Hematopoietic multipotent progenitor cell treated with erythropoietin and hydrocortisone succinate and interleukin-3 and kit ligand, for 15 days (in vitro differentiated cells): ENCODE results near the gene GTF2IRD1.
"Not testable (repeated sequence)": the region's sequence is repeated elsewhere in the genome, so short reads cannot be mapped to it uniquely, and the experiment has no call there.

Source experiments
- DNase-seq: peaks from one replicate; pipeline ENCODE4 v3.0.0-alpha.2; 2015; ENCODE audit warnings: low spot score

GTF2IRD1 gene

DNA sequence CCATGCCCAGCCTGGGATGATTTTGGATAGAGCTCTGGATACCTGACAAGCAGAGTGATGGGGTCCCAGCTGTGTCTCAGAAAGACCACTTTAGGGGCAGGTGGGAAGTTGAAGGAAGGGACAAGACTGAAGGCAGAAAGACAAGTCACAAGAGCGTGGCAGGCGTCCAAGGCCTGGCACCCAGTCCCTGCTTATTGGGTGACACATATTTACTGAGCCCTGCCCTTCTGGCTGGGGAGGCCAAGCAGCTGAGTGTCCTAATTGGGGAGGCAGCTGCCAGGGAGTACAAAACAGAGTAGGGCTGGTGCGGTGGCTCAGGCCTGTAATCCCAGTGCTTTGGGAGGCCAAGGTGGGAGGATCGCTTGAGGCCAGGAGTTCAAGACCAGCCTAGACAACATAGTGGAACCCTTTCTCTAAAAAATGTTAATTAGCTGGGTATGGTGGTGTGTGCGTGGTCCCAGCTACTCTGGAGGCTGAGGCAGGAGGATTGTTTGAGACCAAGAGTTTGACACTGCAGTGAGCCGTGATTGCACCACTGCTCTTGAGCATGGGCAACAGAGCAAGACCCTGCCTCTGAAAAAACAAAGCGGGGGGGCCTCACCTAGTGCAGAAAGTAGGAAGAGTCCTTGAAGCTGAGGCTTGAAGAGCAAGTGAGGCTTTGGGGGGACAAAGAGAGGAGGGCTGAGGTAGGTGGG is 150.8 kb downstream of the GTF2IRD1 start:
- DNase-seq = peak; percentile 66

DNA sequence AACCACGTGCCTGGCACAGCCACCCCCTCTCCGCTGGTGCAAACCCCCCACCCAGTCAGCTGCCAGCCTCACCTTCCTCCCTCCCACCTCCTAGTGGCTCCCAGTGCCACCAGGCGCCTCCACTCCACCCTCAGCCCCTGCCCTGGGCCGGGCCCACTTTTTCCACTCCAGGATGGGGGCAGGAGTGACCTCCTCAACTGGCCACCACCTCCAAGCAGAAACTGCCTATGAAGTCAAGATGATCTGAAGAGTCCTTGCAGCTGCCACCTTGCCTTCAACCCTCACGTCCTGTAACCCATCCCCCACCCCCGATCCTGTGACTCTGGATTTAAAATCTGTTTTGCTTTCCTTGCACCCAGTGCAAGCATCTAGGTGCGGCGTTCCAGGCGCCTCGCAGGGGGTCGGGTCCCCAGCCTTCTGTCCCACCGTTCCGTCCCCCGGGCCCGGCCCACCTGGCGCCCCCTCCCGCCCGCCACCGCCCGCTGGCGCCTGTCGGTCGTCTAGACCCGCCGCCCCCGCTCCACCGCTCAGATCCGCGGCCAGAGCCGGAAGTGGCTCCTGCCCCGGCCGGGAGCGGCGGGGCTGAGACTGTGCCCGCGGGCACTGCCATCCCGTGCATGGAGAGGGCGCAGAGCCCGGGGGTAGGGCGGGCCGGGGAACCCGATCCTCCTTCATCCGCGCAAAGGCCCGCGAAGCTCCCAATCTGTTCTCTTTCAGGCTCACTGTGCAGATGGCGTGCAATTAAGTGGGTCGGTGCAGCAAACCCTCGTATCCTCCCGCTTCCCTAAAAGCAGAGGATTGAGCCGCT is 152.6 kb downstream of the GTF2IRD1 start:
- no peak for DNase-seq

DNA sequence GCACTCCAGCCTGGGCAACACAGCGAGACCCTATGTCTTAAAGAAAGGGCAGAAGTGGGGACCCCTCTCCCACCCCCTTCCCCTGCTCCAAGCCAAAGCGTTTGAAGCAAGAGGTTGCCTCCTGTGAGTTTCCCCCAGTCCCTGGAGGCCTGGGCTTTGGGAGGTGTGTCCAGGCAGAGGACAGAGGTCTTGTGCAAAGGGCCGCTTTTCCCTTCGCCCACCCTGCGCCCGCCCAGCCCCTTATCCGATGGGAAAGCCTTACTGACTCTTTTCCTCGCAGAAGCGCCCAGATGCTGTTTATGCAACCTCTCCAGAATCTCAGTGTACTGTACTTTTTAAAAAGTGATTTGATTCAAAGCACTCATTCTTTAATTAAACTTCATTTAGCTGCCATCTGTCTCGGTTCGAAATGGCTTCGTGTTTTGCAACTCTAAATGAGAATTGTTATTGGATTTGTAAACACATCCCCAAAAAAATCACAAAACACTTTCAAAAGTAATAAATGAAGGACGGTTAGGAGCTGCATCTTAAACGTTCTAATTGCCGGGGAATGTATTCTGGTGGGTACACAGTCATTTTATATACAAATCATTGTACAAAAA is 153.3 kb downstream of the GTF2IRD1 start:
- DNase-seq = no peak

DNA sequence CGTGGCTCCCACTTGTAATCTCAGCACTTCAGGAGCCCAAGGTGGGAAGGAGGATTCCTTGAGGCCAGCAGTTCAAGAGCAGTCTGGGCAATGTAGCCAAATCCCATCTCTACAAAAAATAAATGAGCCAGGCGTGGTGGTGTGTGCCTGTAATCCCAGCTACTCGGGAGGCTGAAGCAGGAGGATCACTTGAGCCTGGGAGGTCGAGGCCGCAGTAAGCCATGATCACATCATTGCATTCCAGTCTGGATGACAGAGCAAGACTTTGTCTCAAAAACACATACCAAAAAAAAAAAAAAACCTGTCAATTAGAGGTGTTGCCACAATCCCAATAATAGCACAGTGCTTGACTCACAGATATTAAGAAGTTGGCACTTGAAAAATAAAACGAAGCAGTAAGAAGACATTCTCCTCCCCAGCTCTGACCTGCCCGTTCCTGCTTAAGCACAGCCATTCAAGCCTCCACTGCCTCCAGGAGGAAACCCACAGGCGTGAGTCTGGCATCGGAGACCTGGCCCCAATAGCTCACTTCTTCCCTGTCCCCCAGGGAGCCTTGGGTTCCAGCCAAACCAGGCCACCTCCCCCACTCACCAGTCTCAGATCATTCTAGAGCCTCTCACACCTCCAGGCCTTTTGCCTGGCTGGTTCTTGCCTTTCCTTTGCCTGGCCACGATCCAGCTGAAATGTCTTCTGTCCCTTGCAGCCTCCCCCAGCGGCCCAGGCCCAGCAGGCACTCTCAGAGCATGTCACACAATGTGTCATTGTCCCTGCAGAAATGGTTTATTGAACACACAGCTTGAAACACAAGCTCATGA is 158.5 kb downstream of the GTF2IRD1 start:
- no peak for DNase-seq

DNA sequence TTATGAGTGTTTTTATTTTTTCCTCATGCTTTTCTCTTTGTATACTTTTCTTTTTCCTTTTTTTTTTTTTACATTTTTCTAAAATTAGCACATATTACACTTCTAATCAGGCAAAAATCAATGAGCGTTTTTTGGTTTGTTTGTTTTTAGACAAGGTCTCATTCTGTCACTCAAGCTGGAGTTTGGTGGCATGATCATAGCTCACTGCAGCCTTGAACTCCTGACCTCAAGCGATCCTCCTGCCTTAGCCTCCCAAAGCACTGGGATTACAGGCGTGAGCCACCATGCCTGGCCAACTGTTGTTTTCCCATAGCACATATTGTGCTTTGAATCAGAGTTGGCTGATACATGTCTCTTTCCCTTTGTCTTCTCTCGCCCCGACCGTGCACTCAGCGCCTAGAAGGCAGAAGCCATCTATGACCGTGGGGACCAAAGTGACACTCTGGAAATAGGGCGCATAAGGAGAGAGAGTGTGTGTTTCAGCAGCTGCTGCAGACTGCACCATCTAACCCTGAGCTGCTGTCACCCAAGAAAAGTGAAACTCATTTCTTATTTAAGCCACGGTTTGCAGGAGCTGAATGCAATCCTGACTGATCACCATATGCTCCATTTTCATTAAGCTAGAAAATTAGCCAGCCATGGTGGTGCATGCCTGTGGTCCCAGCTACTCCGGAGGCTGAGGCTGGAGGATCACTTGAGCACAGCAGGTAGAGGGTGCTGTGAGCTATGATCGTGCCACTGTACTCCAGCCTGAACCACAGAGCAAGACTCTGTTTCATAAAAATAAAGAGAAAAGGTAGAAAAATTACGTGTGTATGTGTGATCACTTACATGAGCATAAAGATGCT is 162.5 kb downstream of the GTF2IRD1 start:
- DNase-seq = no peak

DNA sequence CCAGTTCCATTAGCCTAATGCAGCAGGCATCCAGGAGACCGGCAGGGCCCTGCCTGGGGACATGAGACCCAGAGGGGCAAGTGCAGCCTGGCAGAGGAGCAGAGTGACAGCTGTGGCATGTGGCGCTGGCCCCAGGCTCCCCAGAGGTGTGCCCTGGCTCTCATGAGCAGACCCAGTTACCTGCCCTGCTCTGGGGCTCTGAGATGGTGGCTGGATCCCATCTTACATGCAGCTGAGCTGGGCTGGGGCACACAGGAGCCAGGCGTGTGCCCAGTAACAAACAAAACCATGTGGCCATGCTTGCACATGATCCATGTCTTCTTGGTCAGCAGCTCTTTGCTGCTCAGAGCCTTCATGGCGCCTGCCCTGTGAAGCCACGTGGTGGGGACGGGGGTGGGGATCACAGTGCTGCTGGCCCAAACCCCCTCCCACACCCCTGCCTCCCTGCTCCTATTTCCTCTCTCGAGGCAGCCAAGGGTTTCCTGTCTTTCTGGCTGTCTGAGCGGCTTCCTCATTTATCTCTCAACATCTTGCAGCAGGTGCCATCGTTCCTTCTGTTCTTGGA is 163.6 kb downstream of the GTF2IRD1 start:
- no peak for DNase-seq

DNA sequence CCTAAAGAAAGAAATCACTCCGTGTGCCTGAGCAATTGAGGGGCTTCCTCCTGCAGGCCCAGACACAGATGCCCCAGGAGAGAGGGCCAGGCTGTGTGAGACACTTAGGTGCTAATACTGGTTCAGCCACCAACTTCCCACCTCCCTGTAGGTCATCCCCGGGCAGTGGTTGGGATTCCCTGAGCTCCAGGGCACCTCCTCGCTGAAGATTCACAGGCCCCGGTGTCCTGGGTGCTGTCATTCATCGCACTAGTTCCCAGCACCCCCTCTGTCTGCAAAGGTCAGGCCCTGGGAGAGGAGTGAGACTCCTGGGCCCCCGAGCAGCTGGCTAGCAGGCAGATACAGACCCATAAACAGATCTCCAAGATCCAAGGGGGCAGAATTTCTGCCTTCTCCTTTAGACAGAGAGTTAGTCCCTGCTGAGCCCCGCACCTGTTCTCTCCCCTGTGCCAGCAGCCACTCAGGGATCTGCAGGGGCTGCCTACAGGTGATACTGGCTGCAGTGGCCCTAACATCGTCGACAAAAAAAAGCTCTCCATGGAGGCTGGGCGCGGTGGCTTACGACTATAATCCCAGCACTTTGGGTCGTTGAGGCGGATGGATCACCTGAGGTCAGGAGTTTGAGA is 165.6 kb downstream of the GTF2IRD1 start:
- no peak for DNase-seq

DNA sequence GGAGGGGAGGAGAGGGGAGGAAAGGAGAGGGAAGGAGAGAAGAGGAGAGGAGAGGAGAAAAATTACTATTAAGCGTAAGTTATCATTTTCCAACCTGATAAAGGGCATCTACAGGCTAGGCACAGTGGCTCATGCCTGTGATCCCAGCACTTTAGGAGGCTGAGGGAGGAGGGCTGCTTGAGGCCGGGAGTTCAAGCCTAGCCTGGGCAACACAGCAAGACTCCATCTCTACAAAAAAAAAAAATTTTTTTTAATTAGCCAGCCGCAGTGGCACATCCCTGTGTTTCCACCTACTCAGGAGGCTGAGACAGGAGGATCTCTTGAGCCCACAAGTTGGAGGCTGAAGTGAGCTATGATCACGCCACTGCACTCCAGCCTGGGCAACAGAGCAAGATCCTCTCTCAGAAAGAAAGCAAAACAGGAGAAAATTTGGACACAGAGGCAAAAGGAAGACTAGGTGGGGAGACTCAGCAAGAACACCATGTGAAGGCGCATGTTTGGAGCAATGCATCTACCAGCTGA is 168.6 kb downstream of the GTF2IRD1 start:
- DNase-seq = no peak

DNA sequence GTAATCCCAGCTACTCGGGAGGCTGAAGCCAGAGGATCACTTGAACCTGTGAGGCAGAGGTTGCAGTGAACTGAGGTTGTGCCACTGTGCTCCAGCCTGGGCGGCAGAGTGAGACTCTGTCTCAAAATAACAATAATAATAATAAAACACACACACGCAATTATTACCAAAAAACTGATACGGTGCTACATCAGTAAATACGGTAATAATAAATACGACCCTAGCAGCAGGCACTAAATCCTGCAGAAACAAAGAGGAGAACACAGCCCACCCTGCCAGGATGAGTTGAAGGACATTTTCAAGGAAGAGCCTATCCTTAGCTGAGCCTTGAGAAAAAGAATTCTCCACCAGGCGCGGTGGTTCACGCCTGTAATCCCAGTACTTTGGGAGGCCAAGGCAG is 169.4 kb downstream of the GTF2IRD1 start:
- no peak for DNase-seq

DNA sequence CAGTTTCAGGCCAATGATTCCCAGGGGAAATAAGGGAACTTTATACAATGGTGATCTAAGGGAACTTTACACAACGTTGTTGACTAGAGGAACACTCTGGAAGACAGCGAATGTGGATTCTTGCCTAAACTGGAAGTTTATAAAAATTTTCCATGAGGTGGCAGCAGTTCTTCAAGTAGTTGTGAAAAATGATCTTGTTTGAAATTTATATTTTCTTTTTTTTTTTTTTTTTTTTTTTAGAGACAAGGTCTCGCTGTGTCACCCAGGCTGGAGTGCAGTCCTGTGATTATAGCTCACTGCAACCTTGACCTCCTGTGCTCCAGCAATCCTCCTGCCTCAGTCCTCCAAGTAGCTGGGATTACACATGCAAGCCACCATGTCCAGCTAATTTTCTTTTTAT is 171.7 kb downstream of the GTF2IRD1 start:
- no peak for DNase-seq

DNA sequence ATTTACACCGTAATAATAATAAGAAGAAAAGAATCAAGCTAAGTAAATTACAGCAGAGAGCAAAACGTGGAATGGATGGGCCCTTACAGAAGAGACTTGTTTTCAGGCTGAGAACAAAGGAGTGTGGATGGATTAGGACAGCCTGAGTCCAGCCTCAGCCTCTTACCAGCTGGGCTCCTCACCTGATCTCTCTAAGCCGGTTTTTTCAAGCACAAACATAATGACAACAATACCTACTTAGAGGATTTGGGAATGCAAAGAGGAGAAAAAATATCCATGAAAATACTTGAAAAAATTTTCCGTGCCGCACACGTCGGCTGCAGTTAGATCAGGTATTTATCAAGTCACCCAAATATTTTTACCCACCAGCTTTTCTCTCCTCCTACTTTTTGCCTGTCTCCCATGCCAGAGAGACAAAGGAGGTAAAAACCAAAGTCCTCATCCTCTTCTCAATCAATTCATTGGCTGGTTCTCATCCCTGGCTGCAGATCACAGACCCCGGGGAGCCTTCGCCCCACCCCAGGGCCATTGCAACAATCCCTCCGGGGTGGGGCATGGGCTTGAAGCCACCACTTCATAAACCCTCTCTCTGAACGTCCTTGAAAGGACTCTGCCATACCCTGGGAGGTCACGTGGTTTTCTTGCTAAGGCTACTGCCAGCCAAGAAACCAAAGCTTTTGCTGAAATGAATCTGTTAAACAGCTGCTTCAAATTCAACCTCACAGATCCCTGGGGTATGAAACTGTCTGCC is 174.1 kb downstream of the GTF2IRD1 start:
- DNase-seq = no peak

DNA sequence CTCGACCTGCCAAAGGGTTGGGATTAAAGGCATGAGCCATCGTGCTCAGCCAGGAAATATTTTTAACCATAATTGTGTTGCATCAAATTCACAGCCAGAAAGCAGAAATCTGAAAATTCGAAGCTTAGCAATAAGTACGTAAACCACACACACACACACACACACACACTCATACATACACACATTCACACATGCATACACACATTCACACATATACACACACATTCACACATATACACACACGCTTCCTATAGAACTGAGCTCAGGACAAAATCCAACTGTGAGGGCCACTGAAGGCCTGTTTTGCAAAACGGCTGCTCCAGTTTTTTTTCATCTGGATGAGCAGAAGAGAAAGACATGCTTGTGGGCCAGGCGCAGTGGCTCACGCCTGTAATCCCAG is 178.8 kb downstream of the GTF2IRD1 start:
- no peak for DNase-seq

DNA sequence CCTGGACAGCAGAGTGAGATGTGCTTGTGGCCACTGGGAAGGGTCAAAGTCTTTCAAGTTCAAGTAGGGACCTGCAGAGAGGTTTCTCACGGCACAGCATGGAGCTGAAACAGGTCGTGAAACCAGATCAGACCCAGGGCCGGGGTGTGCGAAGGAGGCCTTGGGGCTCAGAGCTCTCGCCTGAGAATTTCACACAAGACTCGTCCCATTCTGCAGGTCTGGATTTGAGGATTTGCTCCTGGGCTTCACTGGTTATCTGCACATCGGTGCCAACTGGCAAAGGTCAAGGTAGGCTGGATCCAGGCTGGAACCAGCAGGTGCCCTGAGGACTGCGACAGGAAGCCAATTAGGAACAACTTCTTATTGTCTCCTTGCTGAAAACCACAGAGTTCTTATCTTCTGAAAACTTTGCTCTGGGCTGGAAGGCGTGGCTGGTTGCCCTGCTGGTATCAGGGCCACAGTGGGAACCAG is 179.8 kb downstream of the GTF2IRD1 start:
- DNase-seq = peak; percentile 21

DNA sequence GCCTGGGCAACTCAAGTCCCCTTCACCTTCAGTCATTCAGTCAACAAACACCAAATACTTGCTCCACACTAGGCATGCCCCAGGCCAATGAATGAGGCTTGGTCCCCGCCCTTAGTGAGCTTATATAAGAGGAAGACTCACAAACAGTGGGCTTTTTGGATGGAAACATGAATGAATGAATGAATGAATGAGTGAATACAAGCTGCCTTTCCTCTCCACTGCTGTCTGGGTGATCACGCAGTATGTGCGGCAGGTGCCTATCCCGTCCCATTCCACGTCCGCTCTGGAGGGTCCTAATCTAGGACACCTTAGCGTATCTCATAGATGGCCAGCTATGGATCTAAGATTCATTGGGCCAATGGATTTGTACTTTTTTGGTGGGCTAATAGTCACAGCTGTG is 184.0 kb downstream of the GTF2IRD1 start:
- DNase-seq = no peak

DNA sequence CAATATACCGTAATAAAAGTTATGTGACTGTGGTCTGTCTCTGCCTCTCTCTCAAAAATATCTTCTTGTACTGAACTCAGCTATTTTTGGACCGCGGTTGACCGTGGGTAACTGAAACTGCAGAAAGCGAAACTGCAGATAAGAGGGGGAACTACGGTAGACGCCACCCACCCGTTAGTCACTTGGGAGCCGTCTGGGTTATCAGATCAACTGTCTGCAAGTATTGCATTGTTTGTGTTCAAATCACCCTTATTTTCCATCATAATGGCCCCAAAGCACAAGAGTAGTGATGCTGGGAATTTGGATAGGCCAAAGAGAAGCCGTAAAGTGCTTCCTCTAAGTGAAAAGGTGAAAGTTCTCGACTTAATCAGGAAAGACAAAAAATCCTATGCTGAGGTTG is 196.3 kb downstream of the GTF2IRD1 start:
- DNase-seq = peak; percentile 70

DNA sequence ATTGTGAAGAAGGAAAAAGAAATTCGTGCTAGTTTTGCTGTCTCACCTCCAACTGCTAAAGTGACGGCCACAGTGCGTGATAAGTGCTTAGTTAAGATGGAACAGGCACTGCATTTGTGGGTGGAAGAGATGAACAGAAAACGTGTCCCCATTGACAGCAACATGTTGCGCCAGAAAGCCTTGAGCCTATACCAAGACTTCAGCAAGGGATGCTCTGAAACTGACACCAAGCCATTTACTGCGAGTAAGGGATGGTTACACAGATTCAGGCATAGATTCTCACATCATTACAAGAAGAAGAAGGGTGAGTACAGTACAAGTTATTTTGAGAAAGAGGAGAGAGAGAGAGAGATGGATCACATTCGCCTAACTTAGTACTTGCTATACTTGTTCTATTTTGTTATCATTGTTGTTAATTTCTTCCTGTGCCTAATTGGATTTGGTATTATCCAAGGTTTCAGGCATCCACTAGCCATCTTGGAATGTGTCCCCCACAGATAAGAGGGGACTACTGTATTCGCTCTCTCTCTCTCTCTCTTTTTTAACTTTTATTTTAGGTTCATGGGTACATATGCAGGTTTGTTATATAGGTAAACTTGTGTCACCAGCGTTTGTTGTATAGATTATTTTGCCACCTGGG is 196.9 kb downstream of the GTF2IRD1 start:
- not testable (repeated sequence) for DNase-seq

DNA sequence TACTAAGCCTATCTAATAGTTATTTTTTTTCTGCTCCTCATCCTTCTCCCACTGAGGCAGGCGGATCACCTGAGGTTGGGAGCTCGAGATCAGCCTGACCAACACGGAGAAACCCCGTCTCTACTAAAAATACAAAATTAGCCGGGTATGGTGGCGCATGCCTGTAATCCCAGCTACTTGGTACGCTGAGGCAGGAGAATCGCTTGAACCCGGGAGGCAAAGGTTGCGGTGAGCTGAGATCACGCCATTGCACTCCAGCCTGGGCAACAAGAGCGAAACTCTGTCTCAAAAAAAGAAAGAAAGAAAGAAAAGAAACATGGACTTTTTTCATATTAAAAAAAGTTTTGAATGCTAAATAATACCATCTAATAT is 197.4 kb downstream of the GTF2IRD1 start:
- not testable (repeated sequence) for DNase-seq
